ENCODE results near the gene MYL3.

The MYL3 gene

GRCh38 chr3:46838301-46838700 is 24.9 kb downstream of the MYL3 start:
- no peak for DNase-seq
- H3K9me3 Mint-ChIP-seq = peaks cover 67% of the 10 kb centered on the region
- H3K27ac Mint-ChIP-seq = no peak overlapping the region

GRCh38 chr3:46835491-46835890 is 27.8 kb downstream of the MYL3 start:
- no peak for TF ChIP-seq CTCF (IDR thresholded peaks at IDR 0.05)
- no peak for DNase-seq
- Mint-ChIP-seq H3K4me3 (no peak overlapping the region), H3K27me3 (ENCODE audit: low read depth, poor library complexity) (peaks cover 12% of the 10 kb centered on the region), H3K36me3 (ENCODE audit: low read depth) (peaks cover 9% of the 10 kb centered on the region), H3K27ac (no peak overlapping the region), H3K4me1 (no peaks in the 10 kb centered on the region), H3K9me3 (peaks cover 39% of the 10 kb centered on the region)

More at GRCh38 chr3:46838301-46838700, 24.9 kb downstream of the MYL3 start:
- TF ChIP-seq CTCF (IDR thresholded peaks at IDR 0.05) = no peak
- H3K4me3 Mint-ChIP-seq = no peak overlapping the region
- peaks cover 24% of the 10 kb centered on the region for H3K36me3 Mint-ChIP-seq (ENCODE audit: low read depth)
- peaks cover 3% of the 10 kb centered on the region for H3K27me3 Mint-ChIP-seq (ENCODE audit: low read depth, poor library complexity)
- H3K4me1 Mint-ChIP-seq = no peaks in the 10 kb centered on the region

GRCh38 chr3:46835054-46835453 is 28.2 kb downstream of the MYL3 start:
- no peak for DNase-seq
- peaks cover 6% of the 10 kb centered on the region for H3K36me3 Mint-ChIP-seq (ENCODE audit: low read depth)
- no peak overlapping the region for H3K4me3 Mint-ChIP-seq
- H3K27me3 Mint-ChIP-seq (ENCODE audit: low read depth, poor library complexity) = peaks cover 12% of the 10 kb centered on the region
- no peak for TF ChIP-seq CTCF (IDR thresholded peaks at IDR 0.05)
- H3K9me3 Mint-ChIP-seq = peaks cover 35% of the 10 kb centered on the region
- no peak overlapping the region for H3K27ac Mint-ChIP-seq
- no peaks in the 10 kb centered on the region for H3K4me1 Mint-ChIP-seq

GRCh38 chr3:46833346-46834300 is 29.6 kb downstream of the MYL3 start:
- no peak for TF ChIP-seq CTCF (IDR thresholded peaks at IDR 0.05)
- Mint-ChIP-seq H3K27ac (no peak overlapping the region), H3K27me3 (ENCODE audit: low read depth, poor library complexity) (peaks cover 12% of the 10 kb centered on the region), H3K9me3 (peaks cover 24% of the 10 kb centered on the region), H3K4me1 (no peaks in the 10 kb centered on the region), H3K36me3 (ENCODE audit: low read depth) (no peaks in the 10 kb centered on the region), H3K4me3 (no peak overlapping the region)
- no peak for DNase-seq

- H3K27ac Mint-ChIP-seq = no peak overlapping the region
- peaks cover 6% of the 10 kb centered on the region for H3K9me3 Mint-ChIP-seq
- no peak for TF ChIP-seq CTCF (IDR thresholded peaks at IDR 0.05)
- H3K36me3 Mint-ChIP-seq (ENCODE audit: low read depth) = no peaks in the 10 kb centered on the region
- no peak for DNase-seq
- peaks cover 12% of the 10 kb centered on the region for H3K27me3 Mint-ChIP-seq (ENCODE audit: low read depth, poor library complexity)
- no peak overlapping the region for H3K4me3 Mint-ChIP-seq
- no peaks in the 10 kb centered on the region for H3K4me1 Mint-ChIP-seq
Measured at GRCh38 chr3:46831841-46832240, 31.4 kb downstream of the MYL3 start.

- Mint-ChIP-seq H3K36me3 (ENCODE audit: low read depth) (no peaks in the 10 kb centered on the region), H3K4me3 (no peak overlapping the region), H3K9me3 (peaks cover 3% of the 10 kb centered on the region), H3K27ac (no peak overlapping the region), H3K4me1 (no peaks in the 10 kb centered on the region), H3K27me3 (ENCODE audit: low read depth, poor library complexity) (peaks cover 12% of the 10 kb centered on the region)
- DNase-seq = no peak
- no peak for TF ChIP-seq CTCF (IDR thresholded peaks at IDR 0.05)
Measured at GRCh38 chr3:46831316-46831715, 31.9 kb downstream of the MYL3 start.

Measured in nephron progenitor cell (in vitro differentiated cells).